ENCODE measurements around the gene ATRX.

Gene ATRX

DNA sequence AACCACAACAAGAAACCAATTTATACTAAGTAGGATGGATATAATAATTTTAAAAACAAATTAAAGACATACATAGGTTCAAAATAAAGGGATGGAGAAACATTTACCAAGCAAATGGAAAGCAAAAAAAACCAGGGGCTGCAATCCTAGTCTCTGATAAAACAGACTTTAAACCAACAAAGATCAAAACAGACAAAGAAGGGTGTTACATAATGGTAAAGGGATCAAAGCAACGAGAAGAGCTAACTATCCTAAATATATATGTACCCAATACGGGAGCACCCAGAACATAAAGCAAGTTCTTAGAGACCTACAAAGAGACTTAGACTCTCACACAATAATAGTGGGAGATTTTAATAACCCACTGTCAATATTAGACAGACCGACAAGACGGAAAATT is 66.6 kb downstream of the ATRX start:
- Histone ChIP-seq H2AFZ (no peak overlapping the region), H3K79me2 (peaks cover 22% of the 10 kb centered on the region), H3K36me3 (ENCODE audit: control insufficient read depth, insufficient read depth, low read length) (no peaks in the 10 kb centered on the region), H3K4me1 (no peaks in the 10 kb centered on the region), H3K27ac (no peak overlapping the region), H3K27me3 (ENCODE audit: control insufficient read depth, insufficient read depth, low read length) (no peaks in the 10 kb centered on the region), H3K9ac (no peak overlapping the region), H3K4me3 (ENCODE audit: low read depth, low read length) (no peak overlapping the region), H3K9me3 (ENCODE audit: control insufficient read depth, low read length) (no peaks in the 10 kb centered on the region), H3K4me2 (ENCODE audit: low read length) (no peak overlapping the region)
- TF ChIP-seq, protein P1, sequence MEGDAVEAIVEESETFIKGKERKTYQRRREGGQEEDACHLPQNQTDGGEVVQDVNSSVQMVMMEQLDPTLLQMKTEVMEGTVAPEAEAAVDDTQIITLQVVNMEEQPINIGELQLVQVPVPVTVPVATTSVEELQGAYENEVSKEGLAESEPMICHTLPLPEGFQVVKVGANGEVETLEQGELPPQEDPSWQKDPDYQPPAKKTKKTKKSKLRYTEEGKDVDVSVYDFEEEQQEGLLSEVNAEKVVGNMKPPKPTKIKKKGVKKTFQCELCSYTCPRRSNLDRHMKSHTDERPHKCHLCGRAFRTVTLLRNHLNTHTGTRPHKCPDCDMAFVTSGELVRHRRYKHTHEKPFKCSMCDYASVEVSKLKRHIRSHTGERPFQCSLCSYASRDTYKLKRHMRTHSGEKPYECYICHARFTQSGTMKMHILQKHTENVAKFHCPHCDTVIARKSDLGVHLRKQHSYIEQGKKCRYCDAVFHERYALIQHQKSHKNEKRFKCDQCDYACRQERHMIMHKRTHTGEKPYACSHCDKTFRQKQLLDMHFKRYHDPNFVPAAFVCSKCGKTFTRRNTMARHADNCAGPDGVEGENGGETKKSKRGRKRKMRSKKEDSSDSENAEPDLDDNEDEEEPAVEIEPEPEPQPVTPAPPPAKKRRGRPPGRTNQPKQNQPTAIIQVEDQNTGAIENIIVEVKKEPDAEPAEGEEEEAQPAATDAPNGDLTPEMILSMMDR (IDR thresholded peaks at IDR 0.05) = no peak

DNA sequence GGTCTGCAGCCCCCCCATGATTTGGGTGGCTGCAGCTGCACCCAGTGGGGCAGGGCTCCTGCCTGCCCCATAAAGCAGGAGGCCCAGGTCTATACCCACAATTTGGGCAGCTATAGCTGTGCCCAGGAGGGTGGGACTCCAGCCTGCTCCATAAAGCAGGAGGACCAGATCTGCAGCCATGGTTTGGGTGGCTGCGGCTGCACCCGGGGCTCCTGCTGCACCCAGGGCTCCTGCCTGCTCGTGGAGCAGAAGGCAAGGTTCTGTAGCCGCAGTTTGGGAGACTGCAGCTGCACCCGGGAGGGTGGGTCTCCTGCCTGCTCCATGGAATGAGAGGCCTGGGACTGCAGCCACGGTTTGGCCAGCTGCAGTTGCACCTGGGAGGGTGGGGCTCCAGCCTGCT is 81.1 kb downstream of the ATRX start:
- Histone ChIP-seq H3K27ac (no peak overlapping the region), H2AFZ (no peak overlapping the region), H3K4me3 (ENCODE audit: low read depth, low read length) (no peak overlapping the region), H3K9ac (no peak overlapping the region), H3K36me3 (ENCODE audit: control insufficient read depth, insufficient read depth, low read length) (no peaks in the 10 kb centered on the region), H3K4me2 (ENCODE audit: low read length) (no peak overlapping the region), H3K4me1 (no peaks in the 10 kb centered on the region), H3K9me3 (ENCODE audit: control insufficient read depth, low read length) (no peaks in the 10 kb centered on the region), H3K27me3 (ENCODE audit: control insufficient read depth, insufficient read depth, low read length) (no peaks in the 10 kb centered on the region), H3K79me2 (peaks cover 33% of the 10 kb centered on the region)
- TF ChIP-seq, protein P1 (IDR thresholded peaks at IDR 0.05) = no peak

DNA sequence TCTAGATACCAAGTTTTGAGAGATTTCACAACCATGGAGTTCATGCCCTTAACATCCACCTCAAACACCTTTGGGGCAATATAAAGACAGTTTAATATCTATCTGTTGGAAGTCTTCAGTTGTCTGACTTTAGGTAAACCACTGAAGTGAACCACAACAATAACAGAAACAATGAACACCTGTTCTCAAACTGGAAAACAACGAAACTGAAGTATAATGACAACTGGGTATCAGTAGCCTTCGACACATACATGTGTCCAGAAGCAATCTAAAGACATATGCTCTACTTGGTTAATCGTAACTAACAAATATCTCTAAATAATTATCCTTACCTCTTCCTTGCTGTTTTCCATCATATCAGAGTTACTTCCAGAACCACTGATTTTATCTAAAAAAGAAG is 87.8 kb downstream of the ATRX start:
- Histone ChIP-seq H3K4me3 (ENCODE audit: low read depth, low read length) (no peak overlapping the region), H3K9me3 (ENCODE audit: control insufficient read depth, low read length) (no peaks in the 10 kb centered on the region), H2AFZ (no peak overlapping the region), H3K4me2 (ENCODE audit: low read length) (no peak overlapping the region), H3K9ac (no peak overlapping the region), H3K4me1 (no peaks in the 10 kb centered on the region), H3K27me3 (ENCODE audit: control insufficient read depth, insufficient read depth, low read length) (no peaks in the 10 kb centered on the region), H3K79me2 (no peaks in the 10 kb centered on the region), H3K36me3 (ENCODE audit: control insufficient read depth, insufficient read depth, low read length) (no peaks in the 10 kb centered on the region), H3K27ac (no peak overlapping the region)
- TF ChIP-seq, protein P1 (IDR thresholded peaks at IDR 0.05) = no peak

DNA sequence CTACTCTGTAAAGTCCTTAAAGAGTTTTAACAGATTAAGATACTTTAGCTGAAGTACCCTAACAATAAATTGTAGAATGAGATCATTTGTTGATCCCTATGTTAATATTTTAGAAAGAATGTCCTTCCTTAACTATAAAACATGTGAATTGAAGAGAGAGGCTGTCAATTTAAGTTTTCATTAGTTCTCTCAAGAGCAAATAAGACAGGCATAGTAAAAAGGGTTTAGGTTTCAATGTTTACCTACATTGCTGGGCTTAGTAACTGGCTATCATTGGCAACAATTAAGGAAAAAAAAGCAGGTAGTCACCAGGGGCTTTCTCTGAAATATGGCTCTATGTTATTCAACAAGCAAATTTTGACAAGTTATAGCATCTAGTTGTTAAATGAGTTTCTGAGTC is 91.5 kb downstream of the ATRX start:
- Histone ChIP-seq H3K9me3 (ENCODE audit: control insufficient read depth, low read length) (no peaks in the 10 kb centered on the region), H3K4me2 (ENCODE audit: low read length) (no peak overlapping the region), H3K36me3 (ENCODE audit: control insufficient read depth, insufficient read depth, low read length) (no peaks in the 10 kb centered on the region), H3K79me2 (no peaks in the 10 kb centered on the region), H3K4me1 (no peaks in the 10 kb centered on the region), H3K9ac (no peak overlapping the region), H3K27ac (no peak overlapping the region), H3K4me3 (ENCODE audit: low read depth, low read length) (no peak overlapping the region), H3K27me3 (ENCODE audit: control insufficient read depth, insufficient read depth, low read length) (no peaks in the 10 kb centered on the region), H2AFZ (no peak overlapping the region)
- TF ChIP-seq, protein P1 (IDR thresholded peaks at IDR 0.05) = no peak

DNA sequence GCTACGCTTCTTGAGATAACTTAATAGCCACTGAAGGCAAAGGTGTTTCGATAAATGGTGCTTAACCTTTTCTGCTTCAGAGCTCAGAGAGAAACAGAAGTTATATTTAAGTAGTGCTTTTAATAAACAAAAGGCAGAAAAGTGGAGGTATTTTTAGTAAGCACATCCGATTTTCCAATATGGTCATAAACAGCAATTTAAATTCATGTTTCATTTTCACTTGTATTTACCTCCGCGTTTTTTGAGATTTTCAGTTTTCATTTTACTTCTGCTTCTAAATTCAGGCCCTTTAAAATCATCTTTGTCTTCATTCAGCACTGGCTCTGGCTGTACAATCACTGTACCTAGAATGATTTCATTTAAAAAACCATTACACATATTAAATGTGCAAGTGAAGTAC is 92.4 kb downstream of the ATRX start:
- H3K27me3 ChIP-seq (ENCODE audit: control insufficient read depth, insufficient read depth, low read length) = no peaks in the 10 kb centered on the region
- no peaks in the 10 kb centered on the region for H3K4me1 ChIP-seq
- TF ChIP-seq, protein P1 (IDR thresholded peaks at IDR 0.05) = no peak
- H3K4me3 ChIP-seq (ENCODE audit: low read depth, low read length) = no peak overlapping the region
- H3K27ac ChIP-seq = no peak overlapping the region
- no peak overlapping the region for H3K4me2 ChIP-seq (ENCODE audit: low read length)
- H3K79me2 ChIP-seq = no peaks in the 10 kb centered on the region
- H3K9ac ChIP-seq = no peak overlapping the region
- no peaks in the 10 kb centered on the region for H3K36me3 ChIP-seq (ENCODE audit: control insufficient read depth, insufficient read depth, low read length)
- no peak overlapping the region for H2AFZ ChIP-seq
- H3K9me3 ChIP-seq (ENCODE audit: control insufficient read depth, low read length) = no peaks in the 10 kb centered on the region
